ENCODE results near the gene COL6A2. TPM values are rescaled to one million over a fixed set of nuclear protein-coding genes. Genes with fewer than 3 reads are reported as not detected.
"Not testable (repeated sequence)": the region's sequence is repeated elsewhere in the genome, so short reads cannot be mapped to it uniquely, and the experiment has no call there.

Gene COL6A2
- total RNA-seq, 1 experiment from 2014 or later, result 480 TPM

GRCh38 chr21:46154955-46155513 lies 57.1 kb downstream of the COL6A2 start:
- DNase-seq (ENCODE audit: low read depth), result peak; percentile 3

GRCh38 chr21:46155514-46156377 lies 57.8 kb downstream of the COL6A2 start, which contains the start of gene FTCD:
Gene FTCD, minus strand, starts transcription at chr21:46155579. Its CDS starts 56 bp downstream, at chr21:46155523.
- DNase-seq (ENCODE audit: low read depth), result peak; percentile 12

- no peak for DNase-seq (ENCODE audit: low read depth)
Measured at GRCh38 chr21:46156378-46156645, 58.4 kb downstream of the COL6A2 start.

GRCh38 chr21:46156678-46157077 lies 58.8 kb downstream of the COL6A2 start:
- peak; percentile 1 for DNase-seq (ENCODE audit: low read depth)

- peak; percentile 2 for DNase-seq (ENCODE audit: low read depth)
Measured at GRCh38 chr21:46157396-46157986, 59.6 kb downstream of the COL6A2 start.

GRCh38 chr21:46157987-46158451 lies 60.1 kb downstream of the COL6A2 start:
- peak; percentile 2 for DNase-seq (ENCODE audit: low read depth)

- DNase-seq (ENCODE audit: low read depth), result no peak
Measured at GRCh38 chr21:46158666-46159300, 60.9 kb downstream of the COL6A2 start.

GRCh38 chr21:46159390-46159789 lies 61.5 kb downstream of the COL6A2 start:
- peak; percentile 1 for DNase-seq (ENCODE audit: low read depth)

- peak; percentile 2 for DNase-seq (ENCODE audit: low read depth)
Measured at GRCh38 chr21:46159841-46160656, 62.1 kb downstream of the COL6A2 start.

GRCh38 chr21:46160657-46160906 lies 62.7 kb downstream of the COL6A2 start:
- DNase-seq (ENCODE audit: low read depth), result no peak

GRCh38 chr21:46160907-46161632 lies 63.2 kb downstream of the COL6A2 start:
- DNase-seq (ENCODE audit: low read depth), result peak; percentile 48

- peak; percentile 4 for DNase-seq (ENCODE audit: low read depth)
Measured at GRCh38 chr21:46161633-46162592, 64.0 kb downstream of the COL6A2 start.

- DNase-seq (ENCODE audit: low read depth), result no peak
Measured at GRCh38 chr21:46163380-46163779, 65.5 kb downstream of the COL6A2 start.

- DNase-seq (ENCODE audit: low read depth), result no peak
Measured at GRCh38 chr21:46165098-46165497, 67.2 kb downstream of the COL6A2 start.

- no peak for DNase-seq (ENCODE audit: low read depth)
Measured at GRCh38 chr21:46168238-46168637, 70.3 kb downstream of the COL6A2 start.

GRCh38 chr21:46168659-46169386 lies 70.9 kb downstream of the COL6A2 start:
- peak; percentile 4 for DNase-seq (ENCODE audit: low read depth)

GRCh38 chr21:46170436-46171193 lies 72.7 kb downstream of the COL6A2 start:
- not testable (repeated sequence) for DNase-seq (ENCODE audit: low read depth)

GRCh38 chr21:46171585-46171984 lies 73.7 kb downstream of the COL6A2 start:
- no peak for DNase-seq (ENCODE audit: low read depth)

All from Daoy (cell line).